MM.1S (cell line): ENCODE measurements around the gene KCNN4.
A peak's percentile ranks its signal among the peaks of the same experiment; 100 is the strongest.
"Not testable (repeated sequence)": the region's sequence is repeated elsewhere in the genome, so short reads cannot be mapped to it uniquely, and the experiment has no call there.

Source experiments
- DNase-seq: peaks from one replicate; pipeline ENCODE4 v3.0.0-alpha.2; 2015
- H2AFZ ChIP-seq: fragments of 300-600 bp; sonication (generic); 2 replicates; pipeline ENCODE4 v1.6.0; 2016; ENCODE audit warnings: antibody characterized with exemption, low read length
- H3F3A ChIP-seq: fragments of 300-600 bp; sonication (generic); 2 replicates; pipeline ENCODE4 v1.6.1; 2016; ENCODE audit warnings: mild to moderate bottlenecking, antibody characterized with exemption, low read length, moderate library complexity, mixed read lengths; ENCODE audit not compliant: insufficient read depth
- H3K27ac ChIP-seq: fragments of 300-600 bp; sonication (generic); 2 replicates; pipeline ENCODE4 v1.5.1; 2016; ENCODE audit warnings: mild to moderate bottlenecking, low read length
- H3K27me3 ChIP-seq: fragments of 300-600 bp; sonication (generic); replicated peaks from 2 replicates; pipeline ENCODE4 v1.6.0; 2016; ENCODE audit warnings: low read length; ENCODE audit not compliant: insufficient read depth
- H3K36me3 ChIP-seq: fragments of 300-600 bp; sonication (generic); replicated peaks from 2 replicates; pipeline ENCODE4 v1.6.1; 2016; ENCODE audit warnings: mild to moderate bottlenecking, low read length, mixed read lengths; ENCODE audit not compliant: insufficient read depth
- H3K4me1 ChIP-seq: fragments of 300-600 bp; sonication (generic); 2 replicates; pipeline ENCODE4 v1.6.1; 2016; ENCODE audit warnings: low read length, mixed read lengths
- H3K4me2 ChIP-seq: fragments of 300-600 bp; sonication (generic); 2 replicates; pipeline ENCODE4 v1.6.0; 2016; ENCODE audit warnings: low read depth, low read length
- H3K4me3 ChIP-seq: fragments of 300-600 bp; sonication (generic); 2 replicates; pipeline ENCODE4 v1.5.1; 2016; ENCODE audit warnings: low read length, mixed read lengths
- H3K79me2 ChIP-seq: fragments of 300-600 bp; sonication (generic); 2 replicates; pipeline ENCODE4 v1.6.1; 2016; ENCODE audit warnings: mixed run types, low read length, mixed read lengths
- H3K9ac ChIP-seq: fragments of 300-600 bp; sonication (generic); 2 replicates; pipeline ENCODE4 v1.6.1; 2016; ENCODE audit warnings: low read length, mixed read lengths
- H3K9me2 ChIP-seq: fragments of 300-600 bp; sonication (generic); replicated peaks from 2 replicates; pipeline ENCODE4 v1.6.1; 2016; ENCODE audit warnings: mild to moderate bottlenecking, low read length, mixed read lengths; ENCODE audit not compliant: insufficient read depth
- H3K9me3 ChIP-seq: fragments of 300-600 bp; sonication (generic); replicated peaks from 2 replicates; pipeline ENCODE4 v1.6.1; 2016; ENCODE audit warnings: mild to moderate bottlenecking, low read length, mixed read lengths; ENCODE audit not compliant: insufficient read depth
- H4K20me1 ChIP-seq: fragments of 300-600 bp; sonication (generic); 2 replicates; pipeline ENCODE4 v1.6.1; 2016; ENCODE audit warnings: mild to moderate bottlenecking, low read length, moderate library complexity, mixed read lengths; ENCODE audit not compliant: insufficient read depth
- EZH2 ChIP-seq: fragments of 300-600 bp; sonication (generic); optimal IDR thresholded peaks from 2 replicates; pipeline ENCODE3; 2017; ENCODE audit warnings: low read depth, mild to moderate bottlenecking, antibody characterized with exemption, low read length, mixed read lengths
- EZH2phosphoT487 ChIP-seq: fragments of 300-600 bp; sonication (generic); IDR thresholded peaks from 2 replicates; pipeline ENCODE4 v1.6.1; 2018; ENCODE audit warnings: antibody characterized with exemption, low read length
- TF ChIP-seq, protein P1 (sequence below): fragments of 300-600 bp; sonication (generic); IDR thresholded peaks from 2 replicates; pipeline ENCODE4 v1.5.1; 2016; ENCODE audit warnings: antibody characterized with exemption, low read length, mixed read lengths

The KCNN4 gene

GRCh38 chr19:43780706-43781525 is at the start of gene KCNN4:
KCNN4 (minus strand) TSS chr19:43780973; CDS start chr19:43780861, 112 bp downstream.
- H2AFZ ChIP-seq, result no peak within 1 kb of the TSS
- no peaks in the 10 kb centered on the region for H3K9me2 ChIP-seq
- H3K4me3 ChIP-seq, result no peak within 1 kb of the TSS
- H3F3A ChIP-seq, result 0 out of 2 replicates have a peak, but pooled peaks cover 7% of the 10 kb centered on the region
- no peak within 1 kb of the TSS for H3K4me2 ChIP-seq
- H3K36me3 ChIP-seq, result no peaks in the 10 kb centered on the region
- H3K4me1 ChIP-seq, result peaks cover 24% of the 10 kb centered on the region
- H3K27ac ChIP-seq, result no peak within 1 kb of the TSS
- no peak for TF ChIP-seq EZH2phosphoT487
- TF ChIP-seq EZH2, result no peak
- TF ChIP-seq, protein P1, sequence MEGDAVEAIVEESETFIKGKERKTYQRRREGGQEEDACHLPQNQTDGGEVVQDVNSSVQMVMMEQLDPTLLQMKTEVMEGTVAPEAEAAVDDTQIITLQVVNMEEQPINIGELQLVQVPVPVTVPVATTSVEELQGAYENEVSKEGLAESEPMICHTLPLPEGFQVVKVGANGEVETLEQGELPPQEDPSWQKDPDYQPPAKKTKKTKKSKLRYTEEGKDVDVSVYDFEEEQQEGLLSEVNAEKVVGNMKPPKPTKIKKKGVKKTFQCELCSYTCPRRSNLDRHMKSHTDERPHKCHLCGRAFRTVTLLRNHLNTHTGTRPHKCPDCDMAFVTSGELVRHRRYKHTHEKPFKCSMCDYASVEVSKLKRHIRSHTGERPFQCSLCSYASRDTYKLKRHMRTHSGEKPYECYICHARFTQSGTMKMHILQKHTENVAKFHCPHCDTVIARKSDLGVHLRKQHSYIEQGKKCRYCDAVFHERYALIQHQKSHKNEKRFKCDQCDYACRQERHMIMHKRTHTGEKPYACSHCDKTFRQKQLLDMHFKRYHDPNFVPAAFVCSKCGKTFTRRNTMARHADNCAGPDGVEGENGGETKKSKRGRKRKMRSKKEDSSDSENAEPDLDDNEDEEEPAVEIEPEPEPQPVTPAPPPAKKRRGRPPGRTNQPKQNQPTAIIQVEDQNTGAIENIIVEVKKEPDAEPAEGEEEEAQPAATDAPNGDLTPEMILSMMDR, result no peak
- H4K20me1 ChIP-seq, result no peaks in the 10 kb centered on the region
- DNase-seq, result no peak
- H3K9ac ChIP-seq, result no peak within 1 kb of the TSS
- H3K27me3 ChIP-seq, result no peaks in the 10 kb centered on the region
- no peaks in the 10 kb centered on the region for H3K79me2 ChIP-seq
- H3K9me3 ChIP-seq, result no peaks in the 10 kb centered on the region

- H3K9me2 ChIP-seq, result no peaks in the 10 kb centered on the region
- H3K27me3 ChIP-seq, result no peaks in the 10 kb centered on the region; the same call in 1 of the 2 replicates
- no peaks in the 10 kb centered on the region for H4K20me1 ChIP-seq
- H3K4me2 ChIP-seq, result peak within 1 kb of the TSS; percentile 75
- H3K36me3 ChIP-seq, result no peaks in the 10 kb centered on the region
- H3F3A ChIP-seq, result no peaks in the 10 kb centered on the region
- H3K27ac ChIP-seq, result no peak within 1 kb of the TSS
- TF ChIP-seq, protein P1, result no peak
- no peak for TF ChIP-seq EZH2phosphoT487
- TF ChIP-seq EZH2, result no peak
- H3K9ac ChIP-seq, result peak within 1 kb of the TSS; percentile 52; the same call in 1 of the 2 replicates
- peak within 1 kb of the TSS; percentile 99 for H2AFZ ChIP-seq
- H3K4me3 ChIP-seq, result peak within 1 kb of the TSS; percentile 88
- H3K4me1 ChIP-seq, result 0 out of 2 replicates have a peak, but pooled peaks cover 9% of the 10 kb centered on the region
- no peaks in the 10 kb centered on the region for H3K9me3 ChIP-seq
- peak; percentile 84 for DNase-seq
- H3K79me2 ChIP-seq, result no peaks in the 10 kb centered on the region
These were observed 46.3 kb upstream of the KCNN4 start, which contains the start of gene ZNF283 for GRCh38 chr19:43826787-43827754. ZNF283 (plus strand) TSS chr19:43827321; CDS start chr19:43833505, 6,184 bp downstream.

GRCh38 chr19:43824572-43824971 is 43.8 kb upstream of the KCNN4 start:
- not testable (repeated sequence) for H4K20me1 ChIP-seq, H3K9ac ChIP-seq

DNA sequence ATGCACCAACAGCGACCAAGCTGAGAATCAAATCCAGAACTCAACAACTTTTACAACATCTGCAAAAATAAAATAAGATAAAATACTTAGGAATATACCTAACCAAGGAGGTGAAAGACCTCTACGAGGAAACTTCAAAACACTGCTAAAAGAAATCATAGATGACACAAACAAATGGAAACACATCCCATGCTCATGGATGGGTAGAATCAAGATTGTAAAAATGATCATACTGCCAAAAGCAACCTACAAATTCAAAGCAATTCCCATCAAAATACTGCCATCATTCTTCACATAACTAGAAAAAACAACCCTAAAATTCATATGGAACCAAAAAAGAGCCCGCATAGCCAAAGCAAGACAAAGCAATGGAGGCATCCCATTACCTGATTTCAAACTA is 43.1 kb upstream of the KCNN4 start:
- H2AFZ ChIP-seq, H3K9me3 ChIP-seq, H3K9me2 ChIP-seq, H3K27ac ChIP-seq, H3K4me2 ChIP-seq, DNase-seq, H3K27me3 ChIP-seq, H3F3A ChIP-seq, H4K20me1 ChIP-seq, H3K9ac ChIP-seq, H3K4me1 ChIP-seq, H3K4me3 ChIP-seq, H3K79me2 ChIP-seq, H3K36me3 ChIP-seq: not testable (repeated sequence)

More at GRCh38 chr19:43824572-43824971, 43.8 kb upstream of the KCNN4 start:
- H3K4me3 ChIP-seq, H3K9me3 ChIP-seq, H3K36me3 ChIP-seq, H3K4me2 ChIP-seq, H3K79me2 ChIP-seq, H3K27ac ChIP-seq, H3K27me3 ChIP-seq, H3F3A ChIP-seq, H2AFZ ChIP-seq, DNase-seq, H3K9me2 ChIP-seq, H3K4me1 ChIP-seq: not testable (repeated sequence)
